Ammon's horn (tissue), 1 donor: ENCODE measurements around the gene FSCN2.

ENCODE experiments used
- DNase-seq: peaks from one replicate; pipeline ENCODE4 v3.0.0-alpha.2; 2016; ENCODE audit warnings: low spot score

The FSCN2 gene

DNA sequence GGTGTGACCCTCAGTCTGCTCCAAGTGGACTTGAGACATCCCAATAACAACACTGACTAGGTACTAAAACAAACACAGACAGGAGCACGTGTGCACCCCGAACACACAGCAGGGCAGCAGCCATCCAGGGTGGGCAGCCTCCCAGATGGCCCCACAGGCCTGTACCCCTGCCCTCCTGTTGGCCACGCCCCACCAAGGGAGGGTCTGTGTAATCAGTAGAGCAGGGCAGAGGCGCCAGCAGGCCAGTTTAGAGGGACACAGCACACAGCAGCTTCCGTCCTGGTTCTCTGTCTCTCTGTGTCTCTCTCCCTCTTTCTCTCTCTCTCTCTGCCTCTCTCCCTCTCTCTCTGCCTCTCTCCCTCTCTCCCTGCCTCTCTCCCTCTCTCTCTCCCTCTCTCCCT, 37.0 kb upstream of the FSCN2 start:
- DNase-seq: no peak

DNA sequence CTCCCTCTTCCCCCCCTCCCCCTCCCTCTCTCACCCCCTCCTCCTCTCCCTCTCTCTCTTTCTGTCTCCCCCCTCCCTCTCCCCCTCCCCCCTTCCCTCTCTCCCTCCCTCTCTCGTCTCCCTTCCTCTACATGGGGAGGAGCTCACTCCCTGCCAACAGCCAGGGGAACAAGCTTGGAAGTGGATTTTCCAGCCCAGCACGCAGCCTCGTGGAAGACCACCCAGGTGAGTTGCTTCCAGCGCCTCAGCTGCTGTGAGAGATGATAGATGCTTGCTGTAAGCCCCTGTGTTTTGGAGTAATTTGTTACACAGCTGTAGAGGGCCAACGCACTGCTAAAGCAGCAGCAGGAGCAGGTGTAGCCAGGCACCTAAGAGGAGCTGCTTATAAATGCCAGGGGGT, 36.4 kb upstream of the FSCN2 start:
- no peak for DNase-seq

DNA sequence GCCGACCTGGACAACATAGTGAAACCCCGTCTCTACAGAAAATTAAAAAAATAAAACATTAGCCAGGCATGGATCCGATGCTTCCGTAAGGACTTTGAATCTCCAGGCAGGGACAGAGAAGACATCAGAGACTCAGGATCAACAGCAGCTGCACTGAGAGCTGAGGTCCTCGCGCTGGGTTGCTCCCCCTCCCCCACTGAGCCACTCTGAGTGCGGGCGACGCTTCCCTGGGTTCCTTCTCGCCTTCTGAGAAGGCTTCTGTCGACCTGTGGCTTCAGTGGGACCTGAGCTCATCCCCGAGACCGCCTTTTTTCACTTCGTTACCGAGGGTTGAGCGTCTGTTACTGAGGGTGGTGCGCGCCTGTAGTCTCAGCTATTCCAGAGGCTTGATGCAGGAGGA, 36.0 kb upstream of the FSCN2 start:
- DNase-seq: no peak

DNA sequence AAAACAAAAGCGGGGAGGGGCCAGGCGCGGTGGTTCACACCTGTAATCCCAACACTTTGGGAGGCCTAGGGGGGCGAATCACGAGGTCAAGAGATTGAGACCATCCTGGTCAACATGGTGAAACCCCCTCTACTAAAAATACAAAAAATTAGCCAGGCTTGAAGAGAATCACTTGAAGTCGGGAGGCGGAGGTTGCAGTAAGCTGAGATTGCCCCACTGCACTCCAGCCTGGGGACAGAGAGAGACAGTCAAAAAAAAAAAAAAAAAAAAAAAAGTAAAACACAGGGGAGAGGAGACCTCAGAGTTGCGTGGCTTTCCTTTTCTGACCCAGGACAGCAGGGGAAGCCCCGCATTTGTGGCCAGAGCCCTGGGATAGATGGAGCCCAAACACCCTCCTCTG, 35.5 kb upstream of the FSCN2 start:
- DNase-seq: no peak

DNA sequence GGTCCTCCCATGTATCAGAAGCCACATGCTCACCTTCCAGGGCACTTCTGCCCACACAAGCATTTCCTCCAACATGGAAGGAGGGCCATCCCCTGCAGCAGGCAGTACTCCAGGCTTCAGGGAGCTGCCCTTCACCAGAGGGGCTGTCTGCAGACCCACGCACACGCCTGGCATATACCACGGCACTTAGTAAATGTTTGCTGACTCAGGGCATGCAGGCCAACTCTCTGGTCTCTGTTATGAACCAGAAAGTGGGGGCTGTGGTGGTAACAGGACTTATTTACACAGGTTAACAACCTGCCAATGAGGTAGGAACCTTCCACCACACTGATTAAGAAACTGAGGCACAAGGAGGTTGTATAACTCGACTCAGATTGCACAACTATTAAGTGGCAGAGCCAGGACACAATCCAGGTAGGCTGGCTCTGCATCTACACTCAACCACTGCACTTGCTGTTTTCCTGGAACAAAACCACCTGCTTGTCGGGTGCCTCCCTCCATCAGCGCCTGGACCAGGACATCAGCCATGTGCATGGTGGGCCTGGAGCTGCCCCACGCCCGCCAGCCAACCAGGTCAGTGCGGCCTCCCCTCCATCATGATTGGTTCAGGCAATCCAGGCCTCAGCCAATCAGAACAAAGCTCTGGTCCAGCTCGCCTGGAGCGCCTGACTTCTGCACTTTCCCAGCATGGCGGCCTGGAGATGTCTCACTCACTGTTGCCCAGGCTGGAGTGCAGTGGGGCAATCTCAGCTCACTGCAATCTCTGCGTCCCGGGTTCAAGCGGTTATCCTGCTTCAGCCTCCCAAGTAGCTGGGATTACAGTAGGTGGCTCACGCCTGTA, 34.8 kb upstream of the FSCN2 start:
- no peak for DNase-seq

DNA sequence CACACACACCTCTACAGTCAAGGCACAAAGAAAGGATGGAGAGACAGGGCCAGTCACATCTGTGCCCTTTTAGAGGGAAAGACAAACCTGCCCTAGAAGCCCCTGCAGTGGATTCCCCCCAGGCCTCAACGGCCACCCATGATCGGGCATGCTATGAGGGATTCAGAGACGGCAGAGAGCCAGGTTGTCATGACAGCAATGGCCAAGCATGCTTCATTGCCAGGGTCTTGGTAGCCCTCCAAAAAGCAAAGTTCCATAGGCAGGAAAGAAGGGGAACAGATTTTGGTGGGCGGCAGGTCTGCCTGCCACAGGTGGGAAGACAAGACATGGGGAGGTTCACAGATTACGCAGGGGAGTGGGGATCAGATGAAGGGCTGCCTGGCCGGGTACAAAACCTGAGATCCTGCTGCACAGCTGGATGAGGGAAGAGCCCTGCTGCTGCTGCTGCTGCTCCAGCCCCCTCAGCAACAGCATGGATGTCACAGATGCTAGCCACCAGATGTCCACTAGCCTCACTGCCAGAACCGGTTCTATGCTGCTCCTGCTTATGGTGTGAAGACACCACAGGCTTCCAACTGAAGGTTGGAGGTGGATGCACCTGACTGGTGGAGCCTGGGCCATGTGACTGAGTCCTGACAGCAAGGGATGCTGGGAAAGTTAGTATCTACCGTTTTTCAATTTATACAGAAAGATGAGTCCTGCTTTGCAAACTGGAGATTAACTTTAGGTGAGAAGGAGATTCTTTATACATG, 33.4 kb upstream of the FSCN2 start:
- DNase-seq: peak; percentile 50

DNA sequence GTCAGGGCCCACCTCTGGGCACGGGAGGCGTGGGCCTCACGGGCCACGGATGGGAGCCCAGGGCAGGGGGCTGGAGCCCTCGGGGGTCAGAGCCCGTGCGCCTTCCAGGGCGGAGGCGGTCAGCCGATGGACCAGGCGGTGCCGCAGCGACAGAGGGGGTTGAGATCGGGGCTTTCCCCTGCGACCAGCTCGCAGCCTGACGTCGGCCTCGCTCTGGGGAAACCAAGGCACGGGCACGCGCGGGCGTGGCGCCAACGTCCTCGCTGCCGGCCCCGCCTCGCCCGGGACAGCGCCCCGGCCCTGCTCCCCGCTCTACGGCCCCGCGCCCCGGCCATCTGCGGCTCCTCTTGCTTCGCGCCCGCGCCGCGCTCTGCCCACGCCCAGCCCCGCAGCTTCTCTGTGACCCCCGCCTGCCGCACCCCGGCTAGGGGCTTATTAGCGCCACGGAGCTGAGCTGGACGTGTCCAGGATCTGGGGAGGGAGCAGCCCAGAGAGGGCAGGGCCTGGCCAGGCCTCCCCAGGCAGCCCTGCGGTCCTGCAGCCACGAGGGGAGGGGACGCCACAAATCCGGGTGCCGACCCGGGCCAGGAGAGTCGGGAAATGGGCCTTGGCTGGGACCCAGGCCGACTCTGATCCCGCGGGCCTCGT, 29.1 kb upstream of the FSCN2 start:
- DNase-seq: no peak

DNA sequence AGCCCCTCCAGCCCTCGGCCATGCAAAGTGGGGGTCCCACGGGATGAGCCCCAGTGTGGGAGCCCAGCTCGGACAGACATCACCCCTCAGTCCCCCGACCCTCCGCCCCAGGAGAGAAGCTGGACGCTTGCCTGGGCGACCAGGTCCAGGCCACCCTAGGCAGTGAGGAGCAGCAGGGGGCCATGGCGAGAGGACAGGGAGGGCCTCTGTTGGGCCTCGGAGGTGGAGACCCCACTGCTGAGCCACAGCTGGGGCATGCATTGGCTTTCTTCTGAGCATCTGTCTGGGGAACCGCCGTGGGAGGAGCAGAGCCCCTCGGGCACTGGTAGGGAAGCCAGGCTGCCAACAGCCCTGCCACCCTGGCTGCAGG, 28.6 kb upstream of the FSCN2 start:
- DNase-seq: no peak

DNA sequence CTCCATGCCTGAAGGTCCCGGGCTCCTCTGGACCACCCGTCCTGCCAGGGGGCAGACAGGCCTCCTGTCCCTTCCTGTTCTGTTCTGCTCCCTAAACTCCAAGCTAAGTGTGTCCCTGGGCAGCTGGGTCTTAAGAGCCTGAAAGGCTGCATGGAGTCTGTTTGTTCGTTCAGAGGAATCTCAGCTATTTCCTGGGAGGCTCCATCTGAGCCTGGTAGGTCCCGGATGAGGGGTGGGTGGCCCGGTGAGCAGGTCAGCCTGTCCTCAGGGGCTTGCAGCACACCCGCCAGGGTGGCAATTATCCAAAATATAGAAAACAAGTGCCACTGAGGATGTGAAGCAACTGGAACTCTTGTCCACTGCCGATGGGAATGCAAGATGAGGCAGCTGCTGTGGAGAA, 28.1 kb upstream of the FSCN2 start:
- no peak for DNase-seq

DNA sequence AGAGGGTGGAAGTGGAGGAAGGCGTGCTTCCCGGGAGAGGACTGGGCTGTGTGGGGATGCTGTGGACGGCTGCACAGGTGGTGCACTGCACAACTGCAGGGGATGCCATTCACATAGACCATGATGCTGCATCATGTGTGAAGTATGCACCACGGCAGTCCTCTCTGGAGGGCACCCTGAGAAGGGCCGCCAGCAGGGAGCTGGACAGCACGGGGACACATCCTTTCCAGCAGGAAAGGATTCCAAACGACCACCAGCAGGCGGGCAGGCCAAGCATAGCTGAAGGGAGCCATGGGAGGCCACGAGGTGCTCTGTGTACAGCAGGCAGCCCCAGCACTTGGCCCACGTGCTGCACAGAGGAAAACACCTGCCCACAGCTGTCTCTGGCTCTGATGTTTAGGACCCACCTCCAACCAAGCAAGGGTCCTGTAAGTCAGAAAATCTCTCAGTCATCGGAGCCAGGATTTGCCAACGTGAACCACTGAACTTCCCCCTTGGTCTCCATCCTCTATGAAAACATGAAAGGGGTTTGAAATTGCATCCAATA, 25.6 kb upstream of the FSCN2 start:
- DNase-seq: no peak

DNA sequence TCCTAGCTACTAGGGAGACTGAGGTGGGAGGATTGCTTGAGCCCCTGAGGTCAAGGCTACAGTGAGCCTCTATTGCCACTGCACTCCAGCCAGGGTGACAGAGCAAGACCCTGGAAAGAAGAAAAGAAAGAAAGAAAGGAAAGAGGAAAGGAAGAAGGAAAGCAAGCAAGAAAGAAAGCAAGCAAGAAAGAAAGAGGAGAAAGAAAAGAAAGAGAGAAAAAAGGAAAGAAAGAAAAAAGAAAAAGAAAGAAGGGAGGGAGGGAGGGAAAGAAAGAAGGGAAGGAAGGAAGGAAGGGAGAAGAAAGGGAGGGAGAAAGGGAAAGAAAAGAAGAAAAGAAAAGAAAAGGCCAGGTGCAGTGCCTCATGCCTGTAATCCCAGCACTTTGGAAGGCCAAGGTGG, 24.6 kb upstream of the FSCN2 start:
- DNase-seq: no peak

DNA sequence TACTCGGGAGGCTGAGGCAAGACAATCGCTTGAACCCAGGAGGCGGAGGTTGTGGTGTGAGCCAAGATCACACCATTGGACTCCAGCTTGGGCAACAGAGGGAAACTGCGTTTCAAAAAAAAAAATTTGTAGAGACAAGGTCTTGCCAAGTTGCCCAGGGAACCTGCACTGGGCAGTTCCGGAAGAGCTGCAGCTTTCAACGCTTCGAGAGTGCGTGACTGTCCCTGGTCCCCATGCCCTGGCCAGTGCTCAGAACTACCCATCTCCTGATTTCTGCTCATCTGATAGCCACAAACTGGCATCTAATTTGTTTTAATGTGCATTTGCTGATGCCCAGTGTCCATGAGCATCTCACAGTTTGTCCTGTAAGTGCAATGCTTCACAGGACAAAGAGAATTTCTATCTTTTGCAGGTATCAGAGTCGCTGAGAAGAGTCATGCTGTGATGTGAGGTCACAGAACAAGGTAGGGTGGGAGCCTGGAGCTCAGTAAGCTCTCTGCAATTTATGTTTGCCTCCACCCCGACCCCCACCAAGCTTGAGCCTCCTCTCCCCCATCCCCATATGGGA, 19.5 kb upstream of the FSCN2 start:
- no peak for DNase-seq

DNA sequence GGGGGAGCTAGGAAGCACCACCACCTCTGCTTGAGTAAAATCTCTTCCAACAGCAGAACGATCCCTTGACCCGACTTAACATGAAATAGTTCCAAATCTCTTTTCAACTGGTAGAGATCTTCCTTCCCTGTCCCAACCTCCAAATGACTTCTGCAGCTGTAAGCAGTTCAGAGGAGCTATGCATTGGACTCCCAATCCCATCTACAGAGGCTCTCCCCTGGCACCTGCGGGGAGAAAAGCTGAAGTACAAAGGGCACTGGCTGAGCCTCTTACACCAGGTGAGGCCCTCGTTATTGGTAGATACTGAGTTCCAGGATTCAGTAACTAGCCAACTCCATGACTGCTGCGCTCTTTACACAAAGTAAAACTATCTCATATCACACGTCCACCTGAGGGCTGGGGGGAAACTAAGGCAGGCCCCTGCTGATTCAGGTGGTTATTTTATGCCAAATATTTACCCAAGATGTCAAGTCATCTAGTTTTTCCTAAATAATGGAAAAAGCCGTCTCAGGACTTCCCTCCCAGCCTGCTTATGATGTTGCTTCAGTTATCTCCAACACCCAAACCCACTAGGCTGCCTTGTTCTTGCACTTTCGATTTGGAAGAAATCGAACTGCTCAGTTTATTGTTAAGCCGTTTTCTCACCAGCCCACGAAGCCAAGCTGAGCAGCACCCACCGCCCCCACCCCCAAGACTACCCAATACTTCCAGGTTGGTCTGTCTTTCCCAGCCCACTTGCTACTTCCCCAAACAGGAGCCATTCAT, 18.8 kb upstream of the FSCN2 start:
- no peak for DNase-seq

DNA sequence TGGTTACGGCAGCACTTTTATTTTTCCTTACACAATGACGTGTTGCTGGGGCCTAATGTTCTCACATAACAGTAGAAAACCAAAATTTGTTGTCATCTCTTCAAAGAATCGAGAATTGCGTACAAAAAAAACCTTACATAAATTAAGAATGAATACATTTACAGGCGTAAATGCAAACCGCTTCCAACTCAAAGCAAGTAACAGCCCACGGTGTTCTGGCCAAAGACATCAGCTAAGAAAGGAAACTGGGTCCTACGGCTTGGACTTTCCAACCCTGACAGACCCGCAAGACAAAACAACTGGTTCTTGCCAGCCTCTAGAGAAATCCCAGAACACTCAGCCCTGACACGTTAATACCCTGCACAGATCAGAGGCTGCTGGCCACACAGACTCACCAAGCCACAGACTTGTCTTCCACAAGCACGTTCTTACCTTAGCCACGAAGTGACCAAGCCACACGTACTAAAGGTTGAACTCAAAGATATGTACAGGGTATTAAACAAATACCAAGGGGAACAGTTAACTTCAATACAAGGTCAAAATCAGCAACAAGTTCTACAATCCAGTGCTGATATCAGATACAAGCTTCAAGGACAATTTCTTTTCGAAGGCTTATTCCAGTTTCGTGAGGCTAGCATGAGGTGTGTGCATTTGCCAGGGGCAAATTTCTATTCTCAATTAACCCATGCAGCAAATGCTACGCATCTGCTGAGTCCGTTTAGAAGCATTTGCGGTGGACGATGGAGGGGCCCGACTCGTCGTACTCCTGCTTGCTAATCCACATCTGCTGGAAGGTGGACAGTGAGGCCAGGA, 18.0 kb upstream of the FSCN2 start:
- no peak for DNase-seq

DNA sequence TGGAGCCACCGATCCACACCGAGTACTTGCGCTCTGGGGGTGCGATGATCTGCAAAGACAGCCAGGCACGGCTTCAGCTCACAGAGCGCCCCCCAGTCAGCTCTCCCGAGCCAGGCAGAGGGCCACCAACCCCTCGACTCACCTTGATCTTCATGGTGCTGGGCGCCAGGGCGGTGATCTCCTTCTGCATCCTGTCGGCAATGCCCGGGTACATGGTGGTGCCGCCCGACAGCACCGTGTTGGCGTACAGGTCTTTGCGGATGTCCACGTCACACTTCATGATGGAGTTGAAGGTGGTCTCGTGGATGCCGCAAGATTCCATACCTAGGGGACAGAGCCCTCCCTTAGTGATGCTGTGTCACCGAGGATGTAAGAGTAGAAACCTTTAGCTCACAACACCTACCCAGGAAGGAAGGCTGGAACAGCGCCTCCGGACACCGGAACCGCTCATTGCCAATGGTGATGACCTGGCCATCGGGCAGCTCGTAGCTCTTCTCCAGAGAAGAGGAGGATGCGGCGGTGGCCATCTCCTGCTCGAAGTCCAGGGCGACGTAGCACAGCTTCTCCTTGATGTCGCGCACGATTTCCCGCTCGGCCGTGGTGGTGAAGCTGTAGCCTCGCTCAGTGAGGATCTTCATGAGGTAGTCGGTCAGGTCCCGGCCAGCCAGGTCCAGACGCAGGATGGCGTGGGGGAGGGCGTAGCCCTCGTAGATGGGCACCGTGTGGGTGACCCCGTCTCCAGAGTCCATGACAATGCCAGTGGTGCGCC, 17.2 kb upstream of the FSCN2 start:
- no peak for DNase-seq

DNA sequence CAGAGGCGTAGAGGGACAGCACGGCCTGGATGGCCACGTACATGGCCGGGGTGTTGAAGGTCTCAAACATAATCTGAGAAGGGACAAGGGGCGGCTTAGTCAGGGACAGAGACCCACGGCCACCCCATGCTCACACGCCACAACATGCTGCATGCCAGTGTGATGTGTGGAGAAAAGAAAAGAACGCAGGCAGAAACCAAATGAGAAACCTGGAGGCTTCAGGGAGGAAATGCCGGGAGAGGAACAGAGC, 16.7 kb upstream of the FSCN2 start:
- no peak for DNase-seq

DNA sequence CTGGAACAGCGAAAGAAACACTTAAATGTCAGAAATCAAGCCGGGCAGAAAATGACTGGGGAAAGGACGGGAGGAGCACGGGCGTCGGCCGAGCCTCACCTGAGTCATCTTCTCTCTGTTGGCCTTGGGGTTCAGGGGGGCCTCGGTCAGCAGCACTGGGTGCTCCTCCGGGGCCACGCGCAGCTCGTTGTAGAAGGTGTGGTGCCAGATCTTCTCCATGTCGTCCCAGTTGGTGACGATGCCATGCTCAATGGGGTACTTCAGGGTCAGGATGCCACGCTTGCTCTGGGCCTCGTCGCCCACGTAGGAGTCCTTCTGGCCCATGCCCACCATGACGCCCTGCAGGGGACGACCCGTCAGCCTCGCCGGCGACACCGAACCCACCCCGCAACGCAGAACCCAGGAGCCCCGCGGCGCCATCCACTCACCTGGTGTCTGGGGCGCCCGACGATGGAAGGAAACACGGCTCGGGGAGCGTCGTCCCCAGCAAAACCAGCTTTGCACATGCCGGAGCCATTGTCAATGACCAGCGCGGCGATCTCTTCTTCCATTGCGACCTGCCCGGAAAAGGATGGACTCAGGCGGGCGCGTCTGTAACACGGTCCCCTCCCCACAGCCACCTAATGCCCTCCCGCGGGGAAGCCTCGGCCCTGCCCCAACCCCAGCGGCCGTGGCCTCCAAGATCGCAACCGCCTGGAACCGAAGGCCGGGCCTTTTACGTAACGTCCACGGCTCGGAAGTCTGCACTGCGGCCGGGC, 16.2 kb upstream of the FSCN2 start:
- no peak for DNase-seq

DNA sequence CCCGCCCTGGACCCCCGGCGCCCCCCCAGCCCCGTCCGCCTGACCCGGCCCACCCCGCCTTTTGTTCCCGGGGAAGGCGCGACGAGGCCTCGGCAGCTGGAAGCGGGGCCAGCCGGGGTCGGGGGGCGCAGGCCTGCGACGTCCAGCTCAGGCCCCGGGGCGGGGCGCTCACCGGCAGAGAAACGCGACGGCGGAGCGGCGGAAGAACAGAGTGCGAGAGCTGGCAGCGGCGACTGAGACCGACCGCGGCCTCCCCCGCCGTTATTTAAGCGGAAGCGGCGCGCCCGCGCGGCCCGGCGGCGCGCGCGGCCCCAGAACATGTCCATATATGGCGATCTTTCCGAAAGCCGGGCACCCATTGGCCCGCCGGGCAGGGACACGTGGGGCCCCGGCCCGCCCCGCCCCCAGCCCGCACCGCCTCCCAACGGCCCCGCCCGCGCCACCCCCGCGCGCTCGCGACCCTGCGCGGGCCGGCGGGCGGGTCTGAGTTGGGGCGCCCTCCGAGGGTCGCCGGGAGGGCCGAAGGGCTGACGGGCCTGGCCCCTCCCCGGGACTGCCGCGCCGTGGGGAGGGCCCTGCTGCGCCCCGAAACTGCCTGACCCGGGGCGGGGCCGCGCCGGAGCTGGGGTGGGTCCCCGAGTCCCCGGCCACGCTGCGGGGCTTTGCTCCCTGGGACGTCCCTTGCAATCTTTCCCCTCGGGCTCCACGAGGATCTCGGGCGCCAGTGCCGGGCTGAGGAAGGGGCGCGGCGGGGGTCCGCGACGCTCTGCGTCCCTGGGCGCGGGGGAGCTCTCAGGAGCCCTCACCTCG, 15.4 kb upstream of the FSCN2 start, which contains the start of gene ACTG1:
ACTG1 (minus strand) TSS at position 238 of the 810 bp plus-strand sequence. CDS start 445 bp downstream, outside the sequence.
- peak; percentile 89 for DNase-seq

DNA sequence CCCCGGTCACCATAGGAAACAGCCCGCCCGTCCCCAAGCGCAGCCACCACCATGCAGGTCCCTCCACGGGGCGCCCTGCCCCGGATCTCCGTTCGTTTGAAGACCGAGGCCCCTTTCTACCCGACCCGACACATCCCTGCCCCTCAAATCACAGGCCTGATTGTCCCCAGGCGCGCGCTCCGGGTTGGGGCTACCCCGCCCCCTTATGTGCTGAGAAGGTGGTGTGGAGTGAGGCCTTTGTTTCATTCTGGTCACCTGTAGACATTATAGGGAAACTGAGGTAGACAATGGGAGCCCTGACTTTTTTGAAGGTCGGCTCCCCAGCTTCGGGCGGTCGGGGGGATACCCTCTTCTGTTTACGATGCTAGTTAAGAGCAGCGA, 14.8 kb upstream of the FSCN2 start:
- DNase-seq: peak; percentile 51
